Loucy (cell line): ENCODE data around the gene NAB2.

Experiments
- H2AFZ ChIP-seq: fragments of 200-600 bp; sonication (generic); 2 replicates; pipeline ENCODE4 v1.6.0; 2016; ENCODE audit warnings: antibody characterized with exemption, mild to moderate bottlenecking, low read length, moderate library complexity
- H3F3A ChIP-seq: fragments of 200-600 bp; 2 replicates; pipeline ENCODE4 v1.6.0; 2016; ENCODE audit warnings: antibody characterized with exemption, low read depth, mild to moderate bottlenecking
- H3K27me3 ChIP-seq: fragments of 200-600 bp; sonication (generic); 2 replicates; pipeline ENCODE4 v1.6.1; 2014; ENCODE audit warnings: low read length, mild to moderate bottlenecking; ENCODE audit not compliant: insufficient read depth, poor library complexity, severe bottlenecking
- H3K36me3 ChIP-seq: fragments of 200-600 bp; sonication (generic); 2 replicates; pipeline ENCODE4 v1.6.1; 2016; ENCODE audit warnings: low read length; ENCODE audit not compliant: insufficient read depth
- H3K4me1 ChIP-seq: fragments of 200-600 bp; sonication (generic); 2 replicates; pipeline ENCODE4 v1.5.1; 2014; ENCODE audit warnings: low read length, mild to moderate bottlenecking; ENCODE audit not compliant: insufficient read depth, poor library complexity, severe bottlenecking
- H3K4me2 ChIP-seq: fragments of 200-600 bp; sonication (generic); 2 replicates; pipeline ENCODE4 v1.6.0; 2014; ENCODE audit warnings: antibody characterized with exemption, low read length, low read depth, mild to moderate bottlenecking; ENCODE audit not compliant: poor library complexity, severe bottlenecking
- H3K4me3 ChIP-seq: fragments of 200-600 bp; sonication (generic); 2 replicates; pipeline ENCODE4 v1.5.1; 2014; ENCODE audit warnings: low read length, mild to moderate bottlenecking, mixed read lengths; ENCODE audit not compliant: poor library complexity, severe bottlenecking
- H3K79me2 ChIP-seq: fragments of 200-600 bp; sonication (generic); 2 replicates; pipeline ENCODE4 v1.6.1; 2014; ENCODE audit warnings: low read length; ENCODE audit not compliant: insufficient read depth
- H3K9ac ChIP-seq: fragments of 200-600 bp; sonication (generic); 2 replicates; pipeline ENCODE4 v1.6.0; 2014; ENCODE audit warnings: mild to moderate bottlenecking, low read depth, low read length, moderate library complexity; ENCODE audit not compliant: poor library complexity, severe bottlenecking
- H3K9me2 ChIP-seq: fragments of 200-600 bp; sonication (generic); replicated peaks from 2 replicates; pipeline ENCODE4 v1.6.1; 2016; ENCODE audit warnings: low read depth, low read length, mixed read lengths
- H3K9me3 ChIP-seq: fragments of 200-600 bp; sonication (generic); 2 replicates; pipeline ENCODE4 v1.6.1; 2014; ENCODE audit warnings: mild to moderate bottlenecking, antibody characterized with exemption, low read length, low read depth; ENCODE audit not compliant: insufficient read depth
- H4K20me1 ChIP-seq: fragments of 200-600 bp; sonication (generic); 2 replicates; pipeline ENCODE4 v1.6.0; 2014; ENCODE audit warnings: antibody characterized with exemption, low read length, mild to moderate bottlenecking; ENCODE audit not compliant: insufficient read depth, poor library complexity, severe bottlenecking
- CTCF ChIP-seq: fragments of 200-600 bp; sonication (generic); conservative IDR thresholded peaks from 2 replicates; pipeline ENCODE4 v1.5.1; 2014; ENCODE audit warnings: mild to moderate bottlenecking, antibody characterized with exemption, low read length
- EZH2phosphoT487 ChIP-seq: fragments of 200-600 bp; IDR thresholded peaks from 2 replicates; pipeline ENCODE4 v1.6.1; 2018; ENCODE audit warnings: antibody characterized with exemption, mild to moderate bottlenecking, moderate library complexity, borderline replicate concordance

NAB2 gene

GRCh38 chr12:57097554-57097835 lies 8.6 kb downstream of the NAB2 start:
- H3K4me2 ChIP-seq = no peak overlapping the region
- H2AFZ ChIP-seq = no peak overlapping the region
- H3K27me3 ChIP-seq = no peaks in the 10 kb centered on the region
- no peaks in the 10 kb centered on the region for H3K9me2 ChIP-seq
- H3K4me3 ChIP-seq = no peak overlapping the region
- H4K20me1 ChIP-seq = peaks cover 6% of the 10 kb centered on the region
- H3K9me3 ChIP-seq = no peaks in the 10 kb centered on the region
- H3K79me2 ChIP-seq = no peaks in the 10 kb centered on the region
- peaks cover 5% of the 10 kb centered on the region; the same call in 1 of the 2 replicates for H3K36me3 ChIP-seq
- H3F3A ChIP-seq = no peaks in the 10 kb centered on the region
- peaks cover 8% of the 10 kb centered on the region for H3K4me1 ChIP-seq
- no peak overlapping the region for H3K9ac ChIP-seq
- TF ChIP-seq CTCF (no peak), EZH2phosphoT487 (no peak)

- Histone ChIP-seq H3K4me1 (peaks cover 8% of the 10 kb centered on the region), H3K9me2 (no peaks in the 10 kb centered on the region), H3K79me2 (no peaks in the 10 kb centered on the region), H2AFZ (no peak overlapping the region), H3K36me3 (peaks cover 5% of the 10 kb centered on the region; the same call in 1 of the 2 replicates), H3K27me3 (no peaks in the 10 kb centered on the region), H3K4me2 (no peak overlapping the region), H3K9me3 (no peaks in the 10 kb centered on the region), H3K9ac (no peak overlapping the region), H3K4me3 (no peak overlapping the region), H4K20me1 (peaks cover 3% of the 10 kb centered on the region), H3F3A (no peaks in the 10 kb centered on the region)
- TF ChIP-seq EZH2phosphoT487 (no peak), CTCF (no peak)
These were observed 9.6 kb downstream of the NAB2 start for GRCh38 chr12:57098546-57098945.

- peaks cover 9% of the 10 kb centered on the region; the same call in 1 of the 2 replicates for H3K36me3 ChIP-seq
- peaks cover 8% of the 10 kb centered on the region for H3K4me1 ChIP-seq
- no peaks in the 10 kb centered on the region for H3K9me2 ChIP-seq
- H2AFZ ChIP-seq = no peak overlapping the region
- H3K4me3 ChIP-seq = no peak overlapping the region
- no peaks in the 10 kb centered on the region for H3F3A ChIP-seq
- H3K79me2 ChIP-seq = no peaks in the 10 kb centered on the region
- no peak overlapping the region for H3K9ac ChIP-seq
- H4K20me1 ChIP-seq = no peaks in the 10 kb centered on the region
- H3K9me3 ChIP-seq = no peaks in the 10 kb centered on the region
- H3K27me3 ChIP-seq = no peaks in the 10 kb centered on the region
- TF ChIP-seq EZH2phosphoT487 (no peak), CTCF (no peak)
- no peak overlapping the region for H3K4me2 ChIP-seq
These were observed 10.3 kb downstream of the NAB2 start for GRCh38 chr12:57099047-57099714.
